Neural progenitor cell (in vitro differentiated cells): ENCODE measurements around the gene MILR1. TPM values are rescaled to one million over a fixed set of nuclear protein-coding genes. Genes with fewer than 3 reads are reported as not detected.

Experiments
- DNase-seq: peaks from one replicate; pipeline ENCODE4 v3.0.0-alpha.2; 2016; ENCODE audit warnings: low spot score
- H2AFZ ChIP-seq: fragments of 200-600 bp; sonication (generic); replicated peaks from 2 replicates; pipeline ENCODE4 v1.6.1; 2016; ENCODE audit warnings: antibody characterized with exemption
- H3F3A ChIP-seq: fragments of 200-600 bp; sonication (generic); 2 replicates; pipeline ENCODE4 v1.6.1; 2016; ENCODE audit warnings: antibody characterized with exemption, low read depth
- H3K27ac ChIP-seq: fragments of 200-600 bp; sonication (generic); 2 replicates; pipeline ENCODE4 v1.5.1; 2016; ENCODE audit warnings: mild to moderate bottlenecking
- H3K27me3 ChIP-seq: fragments of 200-600 bp; sonication (generic); 2 replicates; pipeline ENCODE4 v1.6.1; 2016; ENCODE audit warnings: mild to moderate bottlenecking, moderate library complexity
- H3K36me3 ChIP-seq: fragments of 200-600 bp; sonication (generic); 2 replicates; pipeline ENCODE4 v1.5.1; 2016
- H3K4me1 ChIP-seq: fragments of 200-600 bp; sonication (generic); 2 replicates; pipeline ENCODE4 v1.6.1; 2016; ENCODE audit warnings: mixed run types
- H3K4me2 ChIP-seq: fragments of 200-600 bp; sonication (generic); 2 replicates; pipeline ENCODE4 v1.6.1; 2016
- H3K4me3 ChIP-seq: fragments of 200-600 bp; sonication (generic); 2 replicates; pipeline ENCODE4 v1.5.1; 2016
- H3K79me2 ChIP-seq: fragments of 200-600 bp; sonication (generic); 2 replicates; pipeline ENCODE4 v1.6.1; 2016; ENCODE audit warnings: low read depth
- H3K9ac ChIP-seq: fragments of 200-600 bp; sonication (generic); 2 replicates; pipeline ENCODE4 v1.6.1; 2016
- H3K9me3 ChIP-seq: fragments of 200-600 bp; sonication (generic); 2 replicates; pipeline ENCODE4 v1.5.1; 2016; ENCODE audit warnings: low read depth
- H4K20me1 ChIP-seq: fragments of 200-600 bp; sonication (generic); 2 replicates; pipeline ENCODE4 v1.6.1; 2016; ENCODE audit warnings: low read depth
- H3K27ac Mint-ChIP-seq: 3 replicates; pipeline ENCODE4 v1.8.0; 2021; ENCODE audit warnings: mixed read lengths
- H3K27me3 Mint-ChIP-seq: 2 replicates; pipeline ENCODE4 v1.8.0; 2022; ENCODE audit warnings: low read depth, mild to moderate bottlenecking, inconsistent platforms, moderate library complexity, mixed read lengths; ENCODE audit not compliant: insufficient read depth
- H3K36me3 Mint-ChIP-seq: 3 replicates; pipeline ENCODE4 v1.8.0; 2021; ENCODE audit warnings: mixed read lengths
- H3K4me1 Mint-ChIP-seq: 3 replicates; pipeline ENCODE4 v1.8.0; 2021; ENCODE audit warnings: mixed read lengths
- H3K4me3 Mint-ChIP-seq: 3 replicates; pipeline ENCODE4 v1.8.0; 2021; ENCODE audit warnings: mild to moderate bottlenecking, moderate library complexity, mixed read lengths
- H3K9me3 Mint-ChIP-seq: 3 replicates; pipeline ENCODE4 v1.8.0; 2020; ENCODE audit warnings: mixed read lengths
- CTCF ChIP-seq: fragments of 200-600 bp; sonication (generic); IDR thresholded peaks from 2 replicates; pipeline ENCODE4 v1.5.1; 2017; ENCODE audit warnings: antibody characterized with exemption, mild to moderate bottlenecking
- EZH2 ChIP-seq: fragments of 200-600 bp; sonication (generic); IDR thresholded peaks from 2 replicates; pipeline ENCODE4 v1.6.1; 2017; ENCODE audit warnings: antibody characterized with exemption, mild to moderate bottlenecking, moderate library complexity
- EZH2phosphoT487 ChIP-seq: fragments of 200-600 bp; sonication (generic); IDR thresholded peaks from 2 replicates; pipeline ENCODE4 v1.6.1; 2017; ENCODE audit warnings: antibody characterized with exemption
- total RNA-seq: library from RNA; depleted of rRNA; stranded (reverse); fragments of >200 nt; gene quantifications from 2 replicates; pipeline ENCODE4 v1.2.3, GENCODE V29; 2015; ENCODE audit warnings: low replicate concordance

Gene MILR1
- total RNA-seq, 1 donor from 2014 or later, result not detected

- H3K27ac Mint-ChIP-seq, result peak overlapping the region; percentile 62
- H3K27me3 ChIP-seq, result no peaks in the 10 kb centered on the region
- no peaks in the 10 kb centered on the region for H4K20me1 ChIP-seq
- H3K27me3 Mint-ChIP-seq, result no peaks in the 10 kb centered on the region
- H3K36me3 ChIP-seq, result no peaks in the 10 kb centered on the region
- no peaks in the 10 kb centered on the region for H3K4me1 ChIP-seq
- peaks cover 5% of the 10 kb centered on the region for H3K36me3 Mint-ChIP-seq
- DNase-seq, result no peak
- no peak overlapping the region for H3K4me3 Mint-ChIP-seq
- H3K4me1 Mint-ChIP-seq, result no peaks in the 10 kb centered on the region
- peaks cover 11% of the 10 kb centered on the region for H3K9me3 ChIP-seq
- no peak overlapping the region for H3K4me3 ChIP-seq
- peaks cover 29% of the 10 kb centered on the region for H3K9me3 Mint-ChIP-seq
- H3F3A ChIP-seq, result no peaks in the 10 kb centered on the region
- no peak for TF ChIP-seq EZH2
- no peak for TF ChIP-seq CTCF
- TF ChIP-seq EZH2phosphoT487, result no peak
- H3K4me2 ChIP-seq, result no peak overlapping the region
- no peak overlapping the region for H3K27ac ChIP-seq
- H3K79me2 ChIP-seq, result no peaks in the 10 kb centered on the region
- no peak overlapping the region for H3K9ac ChIP-seq
- no peak overlapping the region for H2AFZ ChIP-seq
These were observed 7.0 kb upstream of the MILR1 start for GRCh38 chr17:64441772-64442540.

DNA sequence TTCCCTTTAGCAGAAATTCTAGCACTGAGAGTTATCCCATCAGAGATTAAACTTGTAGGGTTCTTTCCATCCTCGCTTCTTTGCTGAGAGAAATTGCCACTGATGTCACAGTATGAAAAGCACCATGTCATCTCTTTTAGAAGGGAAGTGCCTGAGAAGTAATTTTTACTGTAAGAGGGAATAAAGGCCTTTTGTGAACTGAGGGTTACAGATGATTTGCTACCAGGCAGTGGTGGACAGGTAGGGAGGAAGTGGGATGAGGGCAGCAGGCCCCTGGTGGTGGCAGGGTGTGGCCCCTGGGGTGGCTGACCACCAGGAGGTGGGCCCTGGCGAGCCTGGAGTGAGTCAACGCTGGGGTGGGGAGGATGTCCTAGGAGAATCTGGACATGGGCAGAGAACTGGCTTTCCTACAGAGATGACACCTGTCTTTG is 6.4 kb upstream of the MILR1 start:
- peaks cover 23% of the 10 kb centered on the region for H3K9me3 Mint-ChIP-seq
- no peaks in the 10 kb centered on the region for H3K4me1 Mint-ChIP-seq
- Histone ChIP-seq H3K4me2 (no peak overlapping the region), H4K20me1 (no peaks in the 10 kb centered on the region), H3K9me3 (peaks cover 5% of the 10 kb centered on the region), H3F3A (no peaks in the 10 kb centered on the region), H3K9ac (no peak overlapping the region), H3K4me3 (no peak overlapping the region), H2AFZ (no peak overlapping the region), H3K79me2 (no peaks in the 10 kb centered on the region), H3K36me3 (no peaks in the 10 kb centered on the region), H3K27ac (no peak overlapping the region), H3K27me3 (no peaks in the 10 kb centered on the region), H3K4me1 (no peaks in the 10 kb centered on the region)
- no peak overlapping the region for H3K27ac Mint-ChIP-seq
- H3K4me3 Mint-ChIP-seq, result no peak overlapping the region
- peaks cover under 1% of the 10 kb centered on the region for H3K27me3 Mint-ChIP-seq
- no peak for DNase-seq
- peaks cover 5% of the 10 kb centered on the region for H3K36me3 Mint-ChIP-seq
- TF ChIP-seq CTCF, result no peak
- TF ChIP-seq EZH2, result no peak
- no peak for TF ChIP-seq EZH2phosphoT487

DNA sequence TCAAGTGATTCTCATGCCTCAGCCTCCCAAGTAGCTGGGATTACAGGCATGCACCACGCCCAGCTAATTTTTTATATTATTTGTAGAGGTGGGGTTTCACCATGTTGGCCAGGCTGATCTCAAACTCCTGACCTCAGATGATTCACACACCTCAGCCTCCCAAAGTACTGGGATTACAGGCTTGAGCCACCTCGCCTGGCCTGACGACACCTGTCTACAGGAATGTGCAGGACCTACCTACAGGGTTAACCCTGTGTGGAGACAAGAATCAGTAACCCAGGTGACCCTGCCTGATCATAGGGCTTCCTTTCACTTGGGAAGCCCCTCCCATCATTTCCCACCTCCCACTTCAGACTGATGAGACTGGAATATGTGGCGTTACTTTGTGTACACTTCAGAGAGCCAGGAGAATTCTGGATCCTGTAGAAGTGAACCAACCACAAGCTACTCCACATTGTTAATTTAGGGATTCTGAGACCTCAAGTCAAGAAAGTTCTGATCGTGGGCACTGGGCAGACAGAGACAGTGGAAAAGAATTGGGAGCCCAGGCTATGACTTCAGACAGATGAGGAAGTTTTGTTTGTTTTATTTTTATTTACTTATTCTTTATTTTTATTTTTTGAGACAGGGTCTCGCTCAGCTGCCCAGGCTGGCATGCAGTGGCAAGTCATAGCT is 5.7 kb upstream of the MILR1 start:
- Mint-ChIP-seq H3K4me1 (no peaks in the 10 kb centered on the region), H3K9me3 (peaks cover 16% of the 10 kb centered on the region), H3K36me3 (peaks cover 5% of the 10 kb centered on the region), H3K27ac (no peak overlapping the region), H3K27me3 (peaks cover 6% of the 10 kb centered on the region), H3K4me3 (no peak overlapping the region)
- Histone ChIP-seq H3K79me2 (no peaks in the 10 kb centered on the region), H3K27ac (no peak overlapping the region), H3F3A (no peaks in the 10 kb centered on the region), H3K36me3 (no peaks in the 10 kb centered on the region), H2AFZ (no peak overlapping the region), H3K9me3 (no peaks in the 10 kb centered on the region), H3K4me3 (no peak overlapping the region), H3K27me3 (no peaks in the 10 kb centered on the region), H4K20me1 (no peaks in the 10 kb centered on the region), H3K4me2 (no peak overlapping the region), H3K9ac (no peak overlapping the region), H3K4me1 (no peaks in the 10 kb centered on the region)
- DNase-seq, result no peak
- no peak for TF ChIP-seq EZH2phosphoT487
- no peak for TF ChIP-seq CTCF
- TF ChIP-seq EZH2, result no peak
